ENCODE measurements around the gene MAP3K5.

DNA sequence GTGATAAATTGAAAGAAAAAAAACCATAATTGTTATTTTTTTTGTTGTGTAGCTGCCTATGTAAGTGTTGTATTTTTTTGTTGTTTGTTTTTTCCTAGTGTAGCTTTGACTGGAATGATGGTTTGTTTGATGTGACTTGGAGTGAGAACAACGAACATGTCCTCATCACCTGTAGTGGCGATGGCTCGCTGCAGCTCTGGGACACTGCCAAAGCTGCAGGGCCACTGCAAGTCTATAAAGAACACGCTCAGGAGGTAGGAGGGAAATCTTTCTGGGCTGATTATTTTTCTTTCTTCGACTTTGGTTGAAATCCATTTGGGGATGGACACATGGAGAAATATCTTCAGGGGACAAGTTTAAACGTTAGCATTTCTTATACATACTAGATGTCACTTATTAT lies 33.9 kb upstream of the MAP3K5 start:
- TF ChIP-seq, protein P1, sequence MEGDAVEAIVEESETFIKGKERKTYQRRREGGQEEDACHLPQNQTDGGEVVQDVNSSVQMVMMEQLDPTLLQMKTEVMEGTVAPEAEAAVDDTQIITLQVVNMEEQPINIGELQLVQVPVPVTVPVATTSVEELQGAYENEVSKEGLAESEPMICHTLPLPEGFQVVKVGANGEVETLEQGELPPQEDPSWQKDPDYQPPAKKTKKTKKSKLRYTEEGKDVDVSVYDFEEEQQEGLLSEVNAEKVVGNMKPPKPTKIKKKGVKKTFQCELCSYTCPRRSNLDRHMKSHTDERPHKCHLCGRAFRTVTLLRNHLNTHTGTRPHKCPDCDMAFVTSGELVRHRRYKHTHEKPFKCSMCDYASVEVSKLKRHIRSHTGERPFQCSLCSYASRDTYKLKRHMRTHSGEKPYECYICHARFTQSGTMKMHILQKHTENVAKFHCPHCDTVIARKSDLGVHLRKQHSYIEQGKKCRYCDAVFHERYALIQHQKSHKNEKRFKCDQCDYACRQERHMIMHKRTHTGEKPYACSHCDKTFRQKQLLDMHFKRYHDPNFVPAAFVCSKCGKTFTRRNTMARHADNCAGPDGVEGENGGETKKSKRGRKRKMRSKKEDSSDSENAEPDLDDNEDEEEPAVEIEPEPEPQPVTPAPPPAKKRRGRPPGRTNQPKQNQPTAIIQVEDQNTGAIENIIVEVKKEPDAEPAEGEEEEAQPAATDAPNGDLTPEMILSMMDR (IDR thresholded peaks at IDR 0.05), result no peak
- TF ChIP-seq POLR2AphosphoS5 (IDR thresholded peaks at IDR 0.05), result no peak
